GM18499 (cell line): Measurements from ENCODE around the gene FSIP2.

ENCODE experiments used
- ATAC-seq: cut with Tn5 transposase; IDR thresholded peaks from one replicate; pipeline ENCODE4 v1.9.1; 2021; ENCODE audit warnings: moderate number of reproducible peaks; ENCODE audit not compliant: insufficient read depth, unreplicated experiment

Gene FSIP2

GRCh38 chr2:185875136-185875931 lies 136.7 kb downstream of the FSIP2 start:
- no peak for ATAC-seq

DNA sequence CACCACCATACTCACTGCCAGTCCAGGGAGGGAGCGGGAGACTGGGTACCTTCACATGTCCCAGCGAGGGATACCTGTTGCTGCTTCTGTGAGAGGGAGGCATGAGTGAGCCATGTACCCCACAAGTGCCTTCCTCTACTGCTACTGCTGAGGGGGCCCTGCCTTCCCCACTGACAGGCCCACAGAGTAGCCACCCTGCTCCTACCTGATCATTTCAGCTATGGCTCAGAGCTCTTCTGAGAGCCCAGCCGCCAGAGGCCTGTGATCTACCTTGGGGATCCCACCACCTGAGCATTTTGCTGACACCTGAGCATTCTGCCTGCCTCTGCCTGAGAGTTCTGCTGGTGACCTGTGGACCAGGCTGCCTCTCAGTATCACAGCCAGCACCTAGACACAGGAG lies 137.6 kb downstream of the FSIP2 start:
- ATAC-seq, result no peak

GRCh38 chr2:185880396-185880795 lies 141.8 kb downstream of the FSIP2 start:
- ATAC-seq, result no peak
